T-helper 2 cell treated with Interferon-gamma antibody and Interleukin-4, amounts not matched to agents 5 μg/mL and 100 μg/mL, for 36 hours (primary cell): ENCODE measurements around the gene MYO18B.
A peak's percentile ranks its signal among the peaks of the same experiment; 100 is the strongest.

Experiments
- DNase-seq: peaks from one replicate; pipeline ENCODE4 v3.0.0; 2021; ENCODE audit warnings: low spot score
- H3K27ac Mint-ChIP-seq: one replicate; pipeline ENCODE4 v1.8.0; 2021; ENCODE audit warnings: mild to moderate bottlenecking, mixed read lengths
- H3K27me3 Mint-ChIP-seq: one replicate; pipeline ENCODE4 v1.8.0; 2021; ENCODE audit warnings: low read depth, mixed read lengths
- H3K36me3 Mint-ChIP-seq: one replicate; pipeline ENCODE4 v1.8.0; 2021; ENCODE audit warnings: low read depth, mixed read lengths
- H3K4me1 Mint-ChIP-seq: one replicate; pipeline ENCODE4 v1.8.0; 2021; ENCODE audit warnings: low read depth, mixed read lengths
- H3K4me3 Mint-ChIP-seq: one replicate; pipeline ENCODE4 v1.8.0; 2022; ENCODE audit warnings: mild to moderate bottlenecking, moderate library complexity, mixed read lengths
- H3K9me3 Mint-ChIP-seq: one replicate; pipeline ENCODE4 v1.8.0; 2021; ENCODE audit warnings: mixed read lengths

Gene MYO18B, protein sequence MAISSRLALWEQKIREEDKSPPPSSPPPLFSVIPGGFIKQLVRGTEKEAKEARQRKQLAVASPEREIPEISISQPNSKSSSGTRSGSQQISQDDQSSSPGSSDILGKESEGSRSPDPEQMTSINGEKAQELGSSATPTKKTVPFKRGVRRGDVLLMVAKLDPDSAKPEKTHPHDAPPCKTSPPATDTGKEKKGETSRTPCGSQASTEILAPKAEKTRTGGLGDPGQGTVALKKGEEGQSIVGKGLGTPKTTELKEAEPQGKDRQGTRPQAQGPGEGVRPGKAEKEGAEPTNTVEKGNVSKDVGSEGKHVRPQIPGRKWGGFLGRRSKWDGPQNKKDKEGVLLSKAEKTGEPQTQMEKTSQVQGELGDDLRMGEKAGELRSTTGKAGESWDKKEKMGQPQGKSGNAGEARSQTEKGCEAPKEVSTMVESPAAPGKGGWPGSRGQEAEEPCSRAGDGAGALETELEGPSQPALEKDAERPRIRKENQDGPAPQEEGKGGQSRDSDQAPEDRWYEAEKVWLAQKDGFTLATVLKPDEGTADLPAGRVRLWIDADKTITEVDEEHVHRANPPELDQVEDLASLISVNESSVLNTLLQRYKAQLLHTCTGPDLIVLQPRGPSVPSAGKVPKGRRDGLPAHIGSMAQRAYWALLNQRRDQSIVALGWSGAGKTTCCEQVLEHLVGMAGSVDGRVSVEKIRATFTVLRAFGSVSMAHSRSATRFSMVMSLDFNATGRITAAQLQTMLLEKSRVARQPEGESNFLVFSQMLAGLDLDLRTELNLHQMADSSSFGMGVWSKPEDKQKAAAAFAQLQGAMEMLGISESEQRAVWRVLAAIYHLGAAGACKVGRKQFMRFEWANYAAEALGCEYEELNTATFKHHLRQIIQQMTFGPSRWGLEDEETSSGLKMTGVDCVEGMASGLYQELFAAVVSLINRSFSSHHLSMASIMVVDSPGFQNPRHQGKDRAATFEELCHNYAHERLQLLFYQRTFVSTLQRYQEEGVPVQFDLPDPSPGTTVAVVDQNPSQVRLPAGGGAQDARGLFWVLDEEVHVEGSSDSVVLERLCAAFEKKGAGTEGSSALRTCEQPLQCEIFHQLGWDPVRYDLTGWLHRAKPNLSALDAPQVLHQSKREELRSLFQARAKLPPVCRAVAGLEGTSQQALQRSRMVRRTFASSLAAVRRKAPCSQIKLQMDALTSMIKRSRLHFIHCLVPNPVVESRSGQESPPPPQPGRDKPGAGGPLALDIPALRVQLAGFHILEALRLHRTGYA (N-terminal part only)

GRCh38 chr22:25741692-25742626 lies at the start of gene MYO18B:
Gene MYO18B, plus strand, starts transcription at chr22:25742188. Its CDS starts 18,905 bp downstream, at chr22:25761093.
- peaks cover 54% of the 10 kb centered on the region for H3K4me1 Mint-ChIP-seq
- peak within 1 kb of the TSS; percentile 81 for H3K27ac Mint-ChIP-seq
- DNase-seq = no peak
- H3K4me3 Mint-ChIP-seq = no peak within 1 kb of the TSS
- peaks cover 7% of the 10 kb centered on the region for H3K9me3 Mint-ChIP-seq
- peaks cover 33% of the 10 kb centered on the region for H3K36me3 Mint-ChIP-seq
- H3K27me3 Mint-ChIP-seq = no peaks in the 10 kb centered on the region

- H3K9me3 Mint-ChIP-seq = no peaks in the 10 kb centered on the region
- H3K27me3 Mint-ChIP-seq = no peaks in the 10 kb centered on the region
- H3K4me3 Mint-ChIP-seq = no peak overlapping the region
- peaks cover 45% of the 10 kb centered on the region for H3K36me3 Mint-ChIP-seq
- no peak overlapping the region for H3K27ac Mint-ChIP-seq
- peaks cover 8% of the 10 kb centered on the region for H3K4me1 Mint-ChIP-seq
- DNase-seq = no peak
Observed at GRCh38 chr22:25692397-25693267, 49.4 kb upstream of the MYO18B start.

- no peaks in the 10 kb centered on the region for H3K27me3 Mint-ChIP-seq
- no peak for DNase-seq
- H3K9me3 Mint-ChIP-seq = no peaks in the 10 kb centered on the region
- peaks cover 10% of the 10 kb centered on the region for H3K4me1 Mint-ChIP-seq
- H3K27ac Mint-ChIP-seq = no peak overlapping the region
- no peak overlapping the region for H3K4me3 Mint-ChIP-seq
- H3K36me3 Mint-ChIP-seq = peaks cover 46% of the 10 kb centered on the region
Observed at GRCh38 chr22:25693268-25693565, 48.8 kb upstream of the MYO18B start.

- DNase-seq = no peak
- Mint-ChIP-seq H3K27ac (no peak overlapping the region), H3K27me3 (no peaks in the 10 kb centered on the region), H3K9me3 (no peaks in the 10 kb centered on the region), H3K4me3 (no peak overlapping the region), H3K36me3 (peaks cover 47% of the 10 kb centered on the region), H3K4me1 (peaks cover 16% of the 10 kb centered on the region)
Observed at GRCh38 chr22:25694196-25694907, 47.6 kb upstream of the MYO18B start.

DNA sequence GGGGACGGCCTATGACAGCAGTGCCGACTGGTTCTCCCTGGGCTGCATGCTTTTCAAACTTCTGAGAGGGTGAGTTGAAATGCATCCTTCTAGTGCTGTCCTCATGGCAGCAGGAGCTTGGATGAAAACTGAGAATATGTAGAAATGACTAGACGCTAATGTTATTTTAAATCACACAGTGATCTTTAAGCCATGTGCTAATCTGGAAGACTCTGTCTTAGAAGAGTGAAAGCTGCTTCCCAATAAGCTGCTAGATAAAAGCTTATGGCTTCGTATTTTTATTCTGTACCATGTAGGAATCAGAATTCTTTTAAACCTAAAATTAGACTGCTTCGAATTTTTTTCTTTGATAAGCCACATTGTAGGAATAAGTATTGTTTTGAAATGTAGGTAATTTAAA lies 46.8 kb upstream of the MYO18B start:
- Mint-ChIP-seq H3K36me3 (peaks cover 47% of the 10 kb centered on the region), H3K9me3 (no peaks in the 10 kb centered on the region), H3K4me1 (peaks cover 17% of the 10 kb centered on the region), H3K27me3 (no peaks in the 10 kb centered on the region), H3K27ac (no peak overlapping the region), H3K4me3 (no peak overlapping the region)
- DNase-seq = no peak

- Mint-ChIP-seq H3K4me1 (peaks cover 22% of the 10 kb centered on the region), H3K27me3 (no peaks in the 10 kb centered on the region), H3K4me3 (no peak overlapping the region), H3K27ac (no peak overlapping the region), H3K9me3 (no peaks in the 10 kb centered on the region), H3K36me3 (peaks cover 40% of the 10 kb centered on the region)
- DNase-seq = no peak
Observed at GRCh38 chr22:25696763-25697162, 45.2 kb upstream of the MYO18B start.

- peaks cover 42% of the 10 kb centered on the region for H3K36me3 Mint-ChIP-seq
- no peaks in the 10 kb centered on the region for H3K9me3 Mint-ChIP-seq
- H3K4me3 Mint-ChIP-seq = no peak overlapping the region
- H3K27me3 Mint-ChIP-seq = no peaks in the 10 kb centered on the region
- H3K27ac Mint-ChIP-seq = no peak overlapping the region
- peaks cover 25% of the 10 kb centered on the region for H3K4me1 Mint-ChIP-seq
- DNase-seq = no peak
Observed at GRCh38 chr22:25697181-25697664, 44.8 kb upstream of the MYO18B start.

GRCh38 chr22:25697978-25698377 lies 44.0 kb upstream of the MYO18B start:
- Mint-ChIP-seq H3K27me3 (no peaks in the 10 kb centered on the region), H3K4me1 (peaks cover 29% of the 10 kb centered on the region), H3K36me3 (peaks cover 36% of the 10 kb centered on the region), H3K4me3 (no peak overlapping the region), H3K27ac (peak overlapping the region; percentile 51), H3K9me3 (no peaks in the 10 kb centered on the region)
- no peak for DNase-seq

GRCh38 chr22:25698461-25698860 lies 43.5 kb upstream of the MYO18B start:
- H3K9me3 Mint-ChIP-seq = no peaks in the 10 kb centered on the region
- no peak for DNase-seq
- peaks cover 33% of the 10 kb centered on the region for H3K4me1 Mint-ChIP-seq
- peak overlapping the region; percentile 51 for H3K27ac Mint-ChIP-seq
- no peak overlapping the region for H3K4me3 Mint-ChIP-seq
- H3K36me3 Mint-ChIP-seq = peaks cover 34% of the 10 kb centered on the region
- no peaks in the 10 kb centered on the region for H3K27me3 Mint-ChIP-seq

DNA sequence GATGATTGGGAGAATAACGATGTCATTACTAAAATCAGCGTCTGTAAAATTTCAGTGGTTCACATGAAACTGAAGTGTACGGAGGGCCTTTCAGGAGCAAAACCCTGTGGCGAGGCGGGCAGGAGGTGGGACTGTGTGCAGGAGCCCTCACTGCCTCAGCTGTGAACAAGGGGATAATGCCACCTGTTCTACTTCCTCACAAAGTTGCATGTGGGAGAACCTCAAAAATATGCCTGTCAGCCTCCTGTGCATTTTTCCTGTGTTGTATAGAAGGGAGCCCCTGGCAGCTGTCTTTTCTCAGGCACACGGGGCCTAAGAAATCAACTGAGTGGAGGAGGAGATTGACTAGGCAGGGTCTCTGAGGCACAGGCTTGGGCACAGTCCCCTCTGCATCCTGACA lies 43.0 kb upstream of the MYO18B start:
- Mint-ChIP-seq H3K4me3 (no peak overlapping the region), H3K9me3 (no peaks in the 10 kb centered on the region), H3K27me3 (no peaks in the 10 kb centered on the region), H3K27ac (no peak overlapping the region), H3K36me3 (peaks cover 36% of the 10 kb centered on the region), H3K4me1 (peaks cover 38% of the 10 kb centered on the region)
- no peak for DNase-seq

DNA sequence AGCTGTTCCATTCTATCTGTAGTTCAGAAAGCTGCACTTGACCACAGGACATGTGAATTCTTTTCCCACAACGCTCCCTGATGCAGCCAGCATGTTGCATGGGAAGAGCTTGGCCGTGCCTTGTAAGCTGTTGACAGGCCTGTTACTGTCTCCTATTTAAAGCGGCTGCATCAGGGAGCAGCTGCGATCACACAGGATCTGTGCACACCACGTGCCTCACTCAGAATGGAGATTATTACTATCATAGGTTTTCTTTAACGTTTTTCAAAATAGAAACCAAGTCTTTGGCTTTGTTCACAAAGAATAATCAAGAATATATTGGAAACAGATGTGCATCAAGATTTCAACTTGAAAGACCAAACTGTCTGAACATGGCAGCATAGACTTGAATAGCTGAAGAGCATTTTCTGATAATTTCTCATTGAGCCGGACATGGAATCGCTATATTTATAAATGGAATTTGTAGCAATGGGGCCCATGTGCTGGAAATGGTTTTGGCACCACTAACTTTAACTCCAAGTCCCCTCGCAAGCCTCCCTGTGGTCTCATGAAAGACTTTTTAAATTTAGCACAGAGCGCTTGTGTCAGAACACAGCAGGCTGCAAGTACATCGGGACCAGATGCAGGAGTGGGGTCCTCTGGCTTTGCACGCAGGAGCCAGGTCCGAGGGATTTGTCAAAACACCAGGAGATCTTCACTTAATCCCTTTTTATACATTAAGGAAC lies 40.8 kb upstream of the MYO18B start:
- no peaks in the 10 kb centered on the region for H3K9me3 Mint-ChIP-seq
- H3K27me3 Mint-ChIP-seq = no peaks in the 10 kb centered on the region
- no peak for DNase-seq
- H3K27ac Mint-ChIP-seq = no peak overlapping the region
- H3K4me1 Mint-ChIP-seq = peaks cover 56% of the 10 kb centered on the region
- peaks cover 44% of the 10 kb centered on the region for H3K36me3 Mint-ChIP-seq
- H3K4me3 Mint-ChIP-seq = peak overlapping the region; percentile 61
